Measurements from ENCODE around the gene GPR65.

Gene GPR65

GRCh38 chr14:88004506-88005036 lies 364 bp upstream of the GPR65 start:
- DNase-seq (ENCODE audit: low read depth), result no peak

DNA sequence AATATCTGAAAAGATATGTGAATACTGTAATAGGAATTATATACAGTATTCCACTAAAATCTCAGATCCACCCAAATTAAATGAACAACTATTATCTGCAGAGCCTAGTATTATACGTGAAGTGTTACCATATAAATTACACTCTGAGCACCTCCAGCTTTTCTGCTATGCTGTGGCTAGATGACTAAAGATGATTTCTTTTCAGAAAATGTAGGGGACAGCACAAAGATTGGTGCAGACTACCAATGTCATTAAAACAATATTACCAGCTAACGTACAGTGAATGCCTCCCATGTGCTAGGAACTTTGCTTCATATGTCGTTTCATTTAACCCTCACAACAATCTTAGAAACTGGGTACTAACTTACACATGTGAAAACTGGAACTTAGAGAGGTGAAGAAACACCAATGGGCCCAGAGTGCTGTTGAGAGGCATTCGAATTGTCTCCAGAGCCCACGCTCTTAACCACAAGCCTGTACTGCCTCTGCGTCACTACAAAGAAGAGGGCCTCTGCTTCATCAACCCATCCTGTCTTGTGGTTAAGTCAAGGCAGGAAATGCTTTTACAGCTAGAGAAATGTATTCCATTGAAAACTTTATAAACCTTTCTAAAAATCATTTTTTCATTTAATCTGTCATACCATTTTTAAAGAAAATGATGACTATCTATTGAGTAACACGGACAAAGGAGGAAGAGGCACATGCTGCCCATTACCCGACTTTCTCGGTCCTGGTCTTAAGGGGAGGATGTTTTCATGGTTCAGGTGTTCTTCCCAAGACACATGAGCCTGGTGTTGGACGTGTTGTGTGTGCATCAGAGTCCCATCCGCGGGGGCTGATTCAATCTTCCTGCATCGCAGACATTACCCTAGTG lies 1.3 kb downstream of the GPR65 start:
- no peak for DNase-seq (ENCODE audit: low read depth)

- no peak for DNase-seq (ENCODE audit: low read depth)
These were observed 2.7 kb downstream of the GPR65 start for GRCh38 chr14:88007608-88008007.

DNA sequence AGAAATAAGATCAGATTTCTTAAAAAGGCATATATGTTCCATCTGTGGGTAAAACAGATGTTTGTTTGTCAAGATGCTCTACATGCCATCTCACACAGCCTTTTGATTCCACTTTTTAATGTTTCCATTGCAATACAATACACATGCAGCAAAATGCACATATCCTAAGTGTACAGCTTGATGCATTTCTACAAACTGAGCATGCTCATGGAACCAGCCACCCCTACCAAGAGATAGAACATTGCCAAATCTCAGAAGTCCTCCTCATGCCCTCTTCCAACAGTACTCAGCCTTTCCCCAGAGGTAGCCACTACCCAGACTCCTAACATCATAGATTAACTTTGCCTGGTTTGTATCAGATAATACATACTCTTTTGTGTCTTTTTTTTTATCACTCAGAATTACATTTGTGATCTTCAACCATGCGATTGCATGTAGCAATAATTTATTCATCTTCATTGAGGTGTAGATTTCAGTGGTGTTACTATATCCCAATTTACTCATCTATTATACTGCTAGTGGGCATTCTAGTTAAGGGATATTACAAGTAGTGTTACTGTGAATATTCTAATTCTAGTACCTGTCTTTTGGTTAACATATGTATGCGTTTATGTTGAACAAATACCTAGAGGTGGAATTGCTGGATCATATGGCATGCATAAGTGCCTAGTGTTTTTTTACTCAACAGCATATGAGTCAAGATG lies 3.3 kb downstream of the GPR65 start:
- DNase-seq (ENCODE audit: low read depth), result no peak

- DNase-seq (ENCODE audit: low read depth), result no peak
These were observed 4.6 kb downstream of the GPR65 start for GRCh38 chr14:88009486-88009885.

DNA sequence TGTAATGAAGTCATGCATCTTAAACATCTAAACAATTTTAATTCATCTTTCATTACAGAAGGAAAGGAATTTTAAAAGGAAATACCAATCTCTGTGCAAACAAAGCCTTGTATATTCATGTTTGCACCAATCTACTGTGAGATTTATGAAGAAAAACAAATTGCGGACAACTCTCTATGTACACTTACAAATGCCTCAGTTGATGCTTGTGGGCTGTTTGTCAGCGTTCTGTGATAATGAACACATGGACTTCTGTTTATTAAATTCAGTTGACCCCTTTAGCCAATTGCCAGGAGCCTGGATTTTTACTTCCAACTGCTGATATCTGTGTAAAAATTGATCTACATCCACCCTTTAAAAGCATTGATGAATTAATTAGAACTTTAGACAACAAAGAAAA lies 5.4 kb downstream of the GPR65 start:
- no peak for DNase-seq (ENCODE audit: low read depth)

DNA sequence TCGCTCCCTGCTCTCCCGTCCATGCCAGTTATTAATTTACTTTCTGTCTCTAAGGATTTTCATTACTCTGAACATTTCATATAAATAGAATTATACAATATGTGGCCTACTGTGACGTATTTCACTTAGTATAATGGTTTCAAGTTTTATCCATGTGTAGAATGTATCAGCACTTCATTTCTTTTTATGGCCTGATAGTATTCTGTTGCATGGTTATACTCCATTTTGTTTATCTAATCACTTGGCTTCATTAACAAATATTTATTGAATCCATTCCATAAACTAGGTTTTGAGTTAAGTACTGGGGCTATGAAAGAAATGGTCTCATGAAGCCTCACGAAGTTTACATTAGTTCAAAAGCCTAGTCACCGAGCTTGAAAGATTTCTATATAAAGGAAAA lies 7.6 kb downstream of the GPR65 start:
- DNase-seq (ENCODE audit: low read depth), result no peak

DNA sequence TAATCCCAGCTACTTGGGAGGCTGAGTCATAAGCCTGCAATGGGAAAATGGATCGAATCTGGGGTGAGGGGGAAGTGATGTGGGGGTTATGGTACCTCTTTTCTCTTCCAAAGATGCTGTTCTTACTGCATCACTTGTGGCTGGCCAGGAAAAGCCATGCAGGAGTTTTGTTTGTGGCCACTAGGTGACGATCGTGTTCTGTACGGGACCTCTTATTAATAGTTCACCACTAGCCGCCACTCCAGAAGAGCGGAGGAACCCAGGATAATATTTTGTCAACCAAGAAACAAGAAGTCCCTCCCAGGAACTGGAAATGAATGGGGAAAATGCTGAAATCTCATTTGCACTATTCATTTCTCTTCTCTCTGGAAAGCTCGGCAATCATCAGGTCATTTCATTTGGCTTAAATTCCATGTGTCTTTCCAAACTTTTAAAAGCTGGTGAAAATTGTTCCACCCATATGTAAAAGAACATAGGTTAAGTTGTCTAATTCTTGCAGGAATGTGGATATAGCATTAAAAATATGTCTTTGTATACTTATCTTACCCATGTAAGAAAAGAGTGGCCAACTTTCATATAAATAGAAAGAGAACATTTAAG lies 8.9 kb downstream of the GPR65 start:
- no peak for DNase-seq (ENCODE audit: low read depth)

DNA sequence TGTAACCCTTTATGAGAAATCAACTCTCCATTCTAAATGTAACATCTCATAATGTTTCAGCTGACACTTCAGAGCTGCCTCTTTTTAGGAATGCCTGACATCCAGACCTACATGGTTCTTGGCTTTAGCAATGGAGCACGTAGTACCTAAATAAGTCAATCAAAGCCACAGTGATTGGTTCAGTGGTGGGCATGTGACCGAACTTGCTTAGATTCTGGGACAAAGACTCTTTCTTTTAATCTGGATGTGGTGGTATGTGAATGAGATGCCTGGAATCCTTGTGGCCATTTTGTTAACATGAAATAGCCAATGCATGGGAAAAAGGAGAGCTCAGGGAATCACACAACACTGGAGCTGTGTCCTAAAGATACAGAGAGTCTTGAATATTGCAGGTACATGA lies 11.8 kb downstream of the GPR65 start:
- DNase-seq (ENCODE audit: low read depth), result no peak

- no peak for DNase-seq (ENCODE audit: low read depth)
These were observed 12.6 kb downstream of the GPR65 start for GRCh38 chr14:88017535-88017934.

DNA sequence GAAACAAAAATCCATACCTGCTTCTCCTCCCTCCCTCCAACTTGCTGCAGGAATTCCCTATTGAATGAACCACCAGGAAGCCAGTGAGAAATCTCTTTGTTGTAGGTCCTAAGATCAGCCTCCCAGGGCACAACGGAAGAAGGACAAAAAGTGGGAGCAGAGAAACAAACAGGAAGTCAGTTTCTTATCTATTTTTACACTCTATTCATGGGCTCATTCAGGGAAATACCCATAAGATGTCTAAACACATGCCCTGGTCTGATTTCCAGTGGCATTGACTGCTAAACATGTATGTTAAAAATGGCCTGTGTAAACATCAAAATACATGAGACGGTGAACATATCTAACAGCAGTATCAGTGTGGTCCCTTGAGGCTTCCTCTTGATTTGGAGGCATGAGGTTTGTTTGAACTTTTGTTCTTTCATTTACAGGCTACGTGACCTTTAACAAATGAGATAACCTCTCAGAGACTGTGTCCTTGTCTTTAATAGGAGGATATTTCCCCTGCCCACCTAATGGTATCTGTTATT lies 18.8 kb downstream of the GPR65 start:
- DNase-seq (ENCODE audit: low read depth), result peak; percentile 66

DNA sequence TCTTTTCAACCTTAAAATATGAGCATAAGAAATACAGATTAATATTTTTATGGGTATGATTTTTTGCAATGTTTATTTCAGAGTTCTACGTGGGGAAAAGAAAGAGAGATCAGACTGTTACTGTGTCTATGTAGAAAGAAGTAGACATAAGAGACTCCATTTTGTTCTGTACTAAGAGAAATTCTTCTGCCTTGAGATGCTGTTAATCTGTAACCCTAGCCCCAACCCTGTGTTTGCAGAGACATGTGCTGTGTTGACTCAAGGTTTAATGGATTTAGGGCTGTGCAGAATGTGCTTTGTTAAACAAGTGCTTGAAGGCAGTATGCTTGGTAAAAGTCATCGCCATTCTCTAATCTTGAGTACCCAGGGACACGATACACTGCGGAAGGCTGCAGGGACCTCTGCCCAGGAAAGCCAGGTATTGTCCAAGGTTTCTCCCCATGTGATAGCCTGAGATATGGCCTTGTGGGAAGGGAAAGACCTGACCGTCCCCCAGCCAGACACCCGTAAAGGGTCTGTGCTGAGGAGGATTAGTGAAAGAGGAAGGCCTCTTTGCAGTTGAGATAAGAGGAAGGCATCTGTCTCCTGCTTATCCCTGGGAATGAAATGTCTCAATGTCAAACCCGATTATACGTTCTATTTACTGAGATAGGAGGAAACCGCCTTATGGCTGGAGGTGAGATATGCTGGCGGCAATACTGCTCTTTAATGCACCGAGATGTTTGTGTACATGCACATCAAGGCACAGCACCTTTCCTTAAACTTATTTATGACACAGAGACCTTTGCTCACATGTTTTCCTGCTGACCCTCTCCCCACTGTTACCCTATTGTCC lies 19.5 kb downstream of the GPR65 start:
- DNase-seq (ENCODE audit: low read depth), result peak; percentile 67

GRCh38 chr14:88025313-88025712 lies 20.4 kb downstream of the GPR65 start:
- DNase-seq (ENCODE audit: low read depth), result no peak

DNA sequence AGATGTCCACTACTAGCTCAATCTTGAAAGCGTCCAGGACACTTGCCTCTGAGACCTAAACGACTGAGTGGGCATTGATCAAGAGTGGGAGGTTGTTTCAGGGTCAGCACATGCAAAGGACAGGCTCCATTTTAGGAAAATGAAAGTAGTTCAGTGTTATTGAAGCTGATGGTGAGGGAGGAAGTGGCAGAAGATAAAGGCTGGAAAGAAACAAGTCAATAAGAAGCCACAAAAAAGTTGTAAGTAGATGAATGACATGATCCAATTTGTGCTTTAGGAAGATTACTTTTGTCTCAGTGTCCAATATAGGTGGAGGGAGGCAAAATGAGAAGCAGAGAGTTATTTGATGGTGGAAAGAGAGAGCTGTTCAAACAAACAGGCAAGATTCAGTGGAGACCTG lies 22.0 kb downstream of the GPR65 start:
- DNase-seq (ENCODE audit: low read depth), result no peak

GRCh38 chr14:88029500-88029899 lies 24.6 kb downstream of the GPR65 start:
- no peak for DNase-seq (ENCODE audit: low read depth)

GRCh38 chr14:88030079-88030478 lies 25.1 kb downstream of the GPR65 start:
- no peak for DNase-seq (ENCODE audit: low read depth)

DNA sequence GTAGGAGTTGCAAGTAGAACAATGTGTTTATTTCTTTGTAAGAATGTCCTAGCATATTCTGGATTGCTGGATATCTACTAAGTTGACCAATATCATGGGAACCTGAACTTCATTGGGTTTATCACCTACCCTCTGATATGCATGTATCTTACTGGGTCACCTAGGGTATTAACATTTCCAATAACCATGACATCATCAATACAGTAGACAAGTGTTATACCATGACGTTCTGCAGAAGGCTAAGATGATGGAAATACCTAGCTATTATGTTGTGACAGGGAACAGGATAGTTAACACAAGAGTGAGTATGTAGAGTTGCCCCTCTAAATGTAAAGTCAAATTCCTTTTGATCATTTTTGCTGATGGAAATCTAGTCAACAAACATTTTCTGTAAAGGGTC lies 26.0 kb downstream of the GPR65 start:
- DNase-seq (ENCODE audit: low read depth), result no peak

DNA sequence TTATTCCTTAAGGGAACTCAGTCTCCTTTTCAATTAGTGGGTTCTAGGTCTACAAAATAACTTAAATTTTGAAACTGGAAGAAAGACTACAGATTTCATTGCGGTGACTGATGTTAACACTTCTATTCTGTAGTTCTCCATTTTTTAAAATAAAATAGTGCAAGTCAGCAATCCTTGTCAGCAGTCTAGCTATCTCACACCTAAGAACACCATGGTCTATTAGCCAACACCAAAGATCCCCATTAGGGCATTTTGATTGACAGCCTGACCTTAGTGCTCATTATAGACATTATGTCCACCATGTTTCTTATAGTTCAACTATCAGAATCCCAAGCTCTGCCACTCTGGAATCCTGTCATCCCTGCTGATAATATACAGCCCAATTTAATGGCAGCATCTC lies 27.4 kb downstream of the GPR65 start:
- no peak for DNase-seq (ENCODE audit: low read depth)

DNA sequence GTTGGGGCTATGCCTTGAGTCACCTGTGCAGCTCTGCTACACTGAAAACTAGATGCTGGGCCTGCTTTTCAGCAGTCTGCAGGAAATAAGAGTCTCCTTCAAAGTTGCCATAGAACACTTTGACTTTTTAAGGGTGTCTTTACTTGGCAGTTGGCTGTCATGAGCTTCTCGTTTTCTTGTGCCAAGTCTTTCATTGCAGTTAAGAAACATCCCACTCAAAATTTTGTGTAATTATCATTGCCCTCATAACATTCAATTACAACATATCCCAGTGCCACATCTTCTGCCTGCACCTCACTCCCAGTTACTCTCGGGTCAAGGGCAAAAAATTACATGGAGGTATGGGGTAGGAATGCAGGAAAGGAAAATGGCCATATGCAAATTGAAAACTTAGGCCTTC lies 29.1 kb downstream of the GPR65 start:
- no peak for DNase-seq (ENCODE audit: low read depth)

GRCh38 chr14:88036422-88036821 lies 31.5 kb downstream of the GPR65 start:
- DNase-seq (ENCODE audit: low read depth), result no peak

- DNase-seq (ENCODE audit: low read depth), result no peak
These were observed 32.4 kb downstream of the GPR65 start for GRCh38 chr14:88037325-88037724.

DNA sequence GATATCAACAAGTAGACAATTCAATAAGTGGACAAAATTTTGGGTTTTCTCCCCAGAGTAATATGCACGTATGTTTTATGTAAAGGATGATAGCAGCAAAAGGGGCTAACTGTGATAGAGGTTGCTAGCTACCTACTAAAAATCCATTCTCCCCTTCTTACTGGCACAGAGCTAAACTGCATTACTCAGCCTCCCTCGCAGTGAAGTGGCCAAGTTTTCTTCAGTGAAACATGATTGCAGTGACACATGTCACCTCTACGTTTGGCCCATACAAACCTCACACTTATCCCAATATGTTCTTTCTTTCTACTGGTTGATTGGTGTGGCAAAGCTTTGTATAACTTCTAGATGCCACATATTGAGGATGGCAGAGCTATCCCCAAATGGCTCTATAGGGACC lies 34.3 kb downstream of the GPR65 start:
- no peak for DNase-seq (ENCODE audit: low read depth)
